GM20000 (cell line): ENCODE data around the gene LOC128125822.

Source experiments
- DNase-seq: peaks from one replicate; pipeline ENCODE4 v3.0.0; 2012; ENCODE audit warnings: low spot score
- CTCF ChIP-seq: IDR thresholded peaks from 2 replicates; pipeline ENCODE4 v1.5.1; 2012; ENCODE audit warnings: mild to moderate bottlenecking, control low read depth; ENCODE audit errors: extremely low read depth, missing control alignments

LOC128125822 gene

DNA sequence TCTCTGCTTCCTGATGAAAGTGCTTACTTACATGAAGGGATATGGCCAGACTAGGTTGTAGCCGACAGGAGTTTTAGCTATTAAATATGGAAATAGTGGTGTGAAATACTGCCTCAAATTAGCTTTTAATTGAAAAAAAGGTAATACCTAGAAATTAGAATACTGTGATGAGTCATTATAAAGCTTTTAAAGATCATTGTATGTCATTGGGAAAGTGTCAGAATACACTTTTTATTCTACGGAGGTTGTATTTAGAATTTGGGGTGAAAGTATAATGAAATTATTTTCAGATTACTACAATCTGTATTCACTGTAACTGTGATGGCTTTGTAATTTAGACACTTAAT, 2.2 kb downstream of the LOC128125822 start:
- DNase-seq: no peak
- no peak for TF ChIP-seq CTCF

- no peak for DNase-seq
- TF ChIP-seq CTCF: no peak
Observed at GRCh38 chr6:63576147-63576772, 4.0 kb downstream of the LOC128125822 start.

- no peak for TF ChIP-seq CTCF
- DNase-seq: no peak
Observed at GRCh38 chr6:63576985-63577712, 4.9 kb downstream of the LOC128125822 start.

- no peak for DNase-seq
- TF ChIP-seq CTCF: no peak
Observed at GRCh38 chr6:63578757-63579156, 6.5 kb downstream of the LOC128125822 start.

GRCh38 chr6:63579937-63580703, 7.8 kb downstream of the LOC128125822 start:
- TF ChIP-seq CTCF: no peak

DNA sequence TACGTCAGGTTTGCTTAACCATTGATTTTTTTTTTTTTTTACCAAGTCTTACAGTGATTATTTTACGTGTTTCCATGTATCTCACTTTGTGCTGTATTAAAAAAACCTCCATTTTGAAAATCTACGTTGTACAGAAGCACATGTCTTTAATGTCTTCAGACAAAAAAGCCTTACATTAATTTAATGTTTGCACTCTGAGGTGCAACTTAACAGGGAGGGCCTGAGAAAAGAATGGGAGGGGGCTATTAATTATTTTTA, 8.4 kb downstream of the LOC128125822 start:
- TF ChIP-seq CTCF: no peak
- DNase-seq: no peak

More at GRCh38 chr6:63579937-63580703, 7.8 kb downstream of the LOC128125822 start:
- no peak for DNase-seq

GRCh38 chr6:63581355-63582013, 9.2 kb downstream of the LOC128125822 start:
- no peak for TF ChIP-seq CTCF
- DNase-seq: no peak
